UCSD-AML1 (cell line): ENCODE data around the gene VIL1.

Experiments used
- DNase-seq: peaks from one replicate; lab custom pipeline; 2025; ENCODE audit not compliant: unreplicated experiment; lab: John Stamatoyannopoulos, UW

Gene VIL1

DNA sequence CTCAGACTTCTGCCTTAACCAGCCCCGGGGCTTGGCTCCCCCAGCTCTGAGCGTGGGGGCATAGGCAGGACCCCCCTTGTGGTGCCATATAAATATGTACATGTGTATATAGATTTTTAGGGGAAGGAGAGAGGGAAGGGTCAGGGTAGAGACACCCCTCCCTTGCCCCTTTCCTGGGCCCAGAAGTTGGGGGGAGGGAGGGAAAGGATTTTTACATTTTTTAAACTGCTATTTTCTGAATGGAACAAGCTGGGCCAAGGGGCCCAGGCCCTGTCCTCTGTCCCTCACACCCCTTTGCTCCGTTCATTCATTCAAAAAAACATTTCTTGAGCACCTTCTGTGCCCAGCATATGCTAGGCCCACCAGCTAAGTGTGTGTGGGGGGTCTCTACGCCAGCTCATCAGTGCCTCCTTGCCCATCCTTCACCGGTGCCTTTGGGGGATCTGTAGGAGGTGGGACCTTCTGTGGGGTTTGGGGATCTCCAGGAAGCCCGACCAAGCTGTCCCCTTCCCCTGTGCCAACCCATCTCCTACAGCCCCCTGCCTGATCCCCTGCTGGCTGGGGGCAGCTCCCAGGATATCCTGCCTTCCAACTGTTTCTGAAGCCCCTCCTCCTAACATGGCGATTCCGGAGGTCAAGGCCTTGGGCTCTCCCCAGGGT lies 13.7 kb upstream of the VIL1 start:
- DNase-seq: no peak

DNA sequence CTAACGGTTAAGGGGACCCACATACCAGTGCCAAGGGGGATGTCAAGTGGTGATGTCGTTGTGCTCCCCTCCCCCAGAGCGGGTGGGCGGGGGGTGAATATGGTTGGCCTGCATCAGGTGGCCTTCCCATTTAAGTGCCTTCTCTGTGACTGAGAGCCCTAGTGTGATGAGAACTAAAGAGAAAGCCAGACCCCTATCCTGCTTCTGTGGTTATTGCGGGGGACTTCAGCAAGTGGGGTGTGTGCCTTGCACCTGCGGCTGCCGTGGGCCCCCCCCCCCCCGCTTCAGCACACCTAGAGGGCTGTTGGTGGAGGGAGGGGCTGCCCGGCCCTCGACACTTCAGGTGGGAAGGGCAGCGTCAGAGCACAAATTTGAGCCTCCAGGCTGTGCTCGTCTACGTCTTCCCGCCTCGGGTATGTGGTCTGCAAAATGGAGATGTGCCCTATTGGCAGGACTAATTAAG lies 13.1 kb upstream of the VIL1 start:
- peak; percentile 72 for DNase-seq

DNA sequence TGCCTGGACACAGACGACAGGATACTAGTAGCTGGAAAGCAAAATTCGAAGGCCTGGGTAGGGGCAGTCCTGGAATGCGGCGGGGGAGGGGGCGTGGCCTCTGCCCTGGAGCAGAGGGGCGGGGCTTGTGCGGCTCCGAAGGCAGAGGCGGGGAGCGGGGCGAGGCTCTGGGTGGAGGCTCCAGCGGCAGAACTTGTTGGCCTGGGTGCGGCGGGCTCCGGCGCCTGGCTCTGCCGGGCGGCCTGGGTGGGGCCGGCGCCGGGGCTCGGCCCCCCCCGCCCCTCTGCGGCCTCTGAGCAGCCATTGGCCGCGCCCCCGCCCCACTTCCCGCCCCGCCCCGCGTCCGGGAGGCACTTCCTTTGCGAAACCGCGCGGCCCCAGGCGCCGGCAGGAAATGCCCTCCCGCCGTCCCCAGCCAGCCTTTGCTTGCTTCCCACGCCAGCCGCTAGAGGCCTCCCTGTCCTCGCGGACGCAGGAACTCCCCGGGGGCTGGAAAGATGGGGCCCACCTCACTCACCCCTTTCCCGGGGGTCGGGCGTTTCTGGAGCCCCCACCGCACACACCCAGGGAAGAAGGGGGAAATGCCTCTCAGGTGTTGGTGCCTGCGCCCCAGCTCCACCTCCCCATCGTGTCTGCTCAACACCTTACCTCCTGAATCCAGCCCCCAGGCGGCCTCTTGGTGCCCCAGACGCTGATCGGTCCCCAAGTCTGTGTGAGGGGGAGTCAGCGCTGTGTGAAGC lies 12.5 kb upstream of the VIL1 start:
- DNase-seq: peak; percentile 98

DNA sequence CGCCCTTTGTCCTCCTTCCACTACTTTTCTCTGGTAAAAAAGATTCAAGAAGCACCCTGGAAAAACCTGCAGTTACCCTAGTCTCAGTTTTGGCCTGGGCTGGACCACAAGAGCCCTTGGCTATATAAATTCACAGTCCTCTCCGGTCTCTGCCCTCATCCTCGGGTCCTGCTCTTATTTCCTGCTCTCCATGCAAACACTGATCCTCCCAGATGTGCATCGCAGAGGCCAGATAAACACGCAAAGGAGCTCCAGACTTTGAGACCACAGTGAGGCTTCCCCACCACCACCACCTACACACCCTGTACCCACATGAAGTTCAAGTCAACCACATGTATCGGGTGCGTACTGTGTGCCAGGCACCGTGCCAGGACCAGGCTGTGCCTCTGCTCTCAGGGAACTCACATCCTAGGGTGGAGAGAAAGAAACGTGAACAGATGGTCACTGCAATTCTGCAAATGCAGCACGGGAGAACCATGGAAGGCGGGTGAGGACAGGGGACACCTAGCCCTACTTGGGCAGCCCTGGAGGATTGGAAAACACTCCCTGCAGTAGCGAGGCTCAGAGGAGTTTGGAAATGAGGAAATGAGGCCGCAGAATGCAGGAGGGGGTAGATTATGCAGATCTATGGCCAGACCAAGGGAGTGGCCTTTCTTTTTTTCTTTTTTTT lies 11.8 kb upstream of the VIL1 start:
- peak; percentile 77 for DNase-seq

- no peak for DNase-seq
Observed at GRCh38 chr2:218407717-218408116, 11.2 kb upstream of the VIL1 start.

- no peak for DNase-seq
Observed at GRCh38 chr2:218418321-218418716, 604 bp upstream of the VIL1 start.

- DNase-seq: no peak
Observed at GRCh38 chr2:218419630-218420216, 800 bp downstream of the VIL1 start.

- no peak for DNase-seq
Observed at GRCh38 chr2:218421027-218421426, 2.1 kb downstream of the VIL1 start.

- no peak for DNase-seq
Observed at GRCh38 chr2:218422403-218423086, 3.6 kb downstream of the VIL1 start.

- DNase-seq: no peak
Observed at GRCh38 chr2:218423584-218423983, 4.7 kb downstream of the VIL1 start.

DNA sequence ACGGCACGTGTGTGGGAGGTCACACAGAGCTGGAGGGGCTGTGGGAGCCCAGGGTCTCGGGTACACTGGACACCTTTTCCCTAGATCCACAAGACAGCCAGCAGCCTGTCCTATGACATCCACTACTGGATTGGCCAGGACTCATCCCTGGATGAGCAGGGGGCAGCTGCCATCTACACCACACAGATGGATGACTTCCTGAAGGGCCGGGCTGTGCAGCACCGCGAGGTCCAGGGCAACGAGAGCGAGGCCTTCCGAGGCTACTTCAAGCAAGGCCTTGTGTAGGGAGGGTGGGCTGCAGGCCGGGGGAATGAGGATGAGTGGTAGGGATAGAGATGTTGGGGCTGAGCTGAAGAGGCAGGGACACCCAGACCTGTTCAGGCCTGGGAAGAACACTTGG lies 6.6 kb downstream of the VIL1 start:
- DNase-seq: no peak

DNA sequence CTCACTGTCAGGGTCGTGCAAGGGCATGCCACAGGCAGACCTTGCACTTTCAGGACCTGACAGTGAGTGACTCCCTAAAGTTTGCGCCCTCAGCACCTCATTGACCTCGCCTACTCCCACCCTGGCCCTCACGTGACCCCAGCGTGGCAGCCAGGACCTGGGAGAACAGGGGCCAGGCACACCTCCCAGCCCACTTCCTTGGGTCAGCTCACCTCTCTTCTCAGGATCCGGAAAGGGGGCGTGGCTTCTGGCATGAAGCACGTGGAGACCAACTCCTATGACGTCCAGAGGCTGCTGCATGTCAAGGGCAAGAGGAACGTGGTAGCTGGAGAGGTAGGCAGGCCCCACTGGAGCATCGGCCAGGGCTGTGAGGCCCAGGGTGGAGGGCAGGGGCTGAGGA lies 8.8 kb downstream of the VIL1 start:
- DNase-seq: no peak

DNA sequence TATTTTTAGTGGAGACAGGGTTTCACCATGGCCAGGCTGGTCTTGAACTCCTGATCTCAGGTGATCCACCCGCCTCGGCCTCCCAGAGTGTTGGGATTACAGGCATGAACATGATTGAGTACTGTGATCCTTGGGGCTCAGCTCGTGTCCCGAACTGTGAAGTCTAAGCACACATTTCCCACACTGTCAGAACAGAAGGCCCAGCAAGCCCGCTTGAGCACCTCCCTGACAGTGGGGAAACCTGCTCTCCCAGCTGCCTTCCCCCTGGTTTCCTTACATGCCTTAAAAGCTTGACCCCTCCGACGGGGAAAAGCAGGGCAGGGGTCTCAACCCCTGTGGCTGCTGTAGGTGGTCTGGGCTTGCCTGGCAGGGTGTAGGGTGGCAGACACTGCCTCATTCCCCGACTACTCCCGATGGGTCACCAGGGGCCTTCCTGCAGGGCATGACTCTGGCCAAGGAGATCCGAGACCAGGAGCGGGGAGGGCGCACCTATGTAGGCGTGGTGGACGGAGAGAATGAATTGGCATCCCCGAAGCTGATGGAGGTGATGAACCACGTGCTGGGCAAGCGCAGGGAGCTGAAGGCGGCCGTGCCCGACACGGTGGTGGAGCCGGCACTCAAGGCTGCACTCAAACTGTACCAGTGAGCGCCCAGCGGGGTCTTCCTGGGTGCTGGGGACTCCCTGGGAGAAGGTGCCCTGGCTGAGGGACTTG lies 10.1 kb downstream of the VIL1 start:
- DNase-seq: no peak

- DNase-seq: no peak
Observed at GRCh38 chr2:218429911-218430692, 11.2 kb downstream of the VIL1 start.

GRCh38 chr2:218430721-218431120 lies 11.8 kb downstream of the VIL1 start:
- DNase-seq: no peak

GRCh38 chr2:218431878-218432277 lies 13.0 kb downstream of the VIL1 start:
- DNase-seq: no peak

DNA sequence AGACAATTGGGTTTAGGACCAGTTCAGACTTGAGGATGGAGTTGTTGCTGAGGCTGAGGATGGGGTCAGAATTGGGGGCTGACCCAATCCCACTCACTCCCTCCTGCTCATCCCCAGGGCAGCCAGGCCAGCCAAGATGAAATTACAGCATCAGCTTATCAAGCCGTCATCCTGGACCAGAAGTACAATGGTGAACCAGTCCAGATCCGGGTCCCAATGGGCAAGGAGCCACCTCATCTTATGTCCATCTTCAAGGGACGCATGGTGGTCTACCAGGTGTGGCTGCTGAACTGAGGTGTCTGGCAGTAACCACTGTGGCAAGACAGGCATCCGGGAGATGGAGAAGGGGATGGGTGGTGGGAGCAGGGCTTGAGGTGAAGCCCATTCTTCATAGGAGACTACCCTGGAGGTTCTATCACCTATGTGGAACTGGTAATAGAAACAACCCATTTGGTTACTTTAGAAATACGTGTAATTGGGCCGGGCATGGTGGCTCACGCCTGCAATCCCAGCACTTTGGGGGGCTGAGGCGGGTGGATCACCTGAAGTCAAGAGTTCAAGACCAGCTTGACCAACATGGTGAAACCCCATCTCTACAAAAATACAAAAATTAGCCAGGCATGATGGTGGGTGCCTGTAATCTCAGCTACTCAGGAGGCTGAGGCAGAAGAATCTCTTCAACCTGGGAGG lies 13.9 kb downstream of the VIL1 start:
- no peak for DNase-seq

- no peak for DNase-seq
Observed at GRCh38 chr2:218434456-218434855, 15.5 kb downstream of the VIL1 start.
